GM23338 (cell line): ENCODE results near the gene DGKB. TPM values are rescaled to one million over a fixed set of nuclear protein-coding genes. Genes with fewer than 3 reads are reported as not detected.

Experiments used
- ATAC-seq: fragments of 200-7000 bp; cut with Tn5 transposase; 3 replicates; pipeline ENCODE4 v1.9.1; 2020
- DNase-seq: peaks from one replicate; pipeline ENCODE4 v3.0.0-alpha.2; 2015; ENCODE audit warnings: low spot score
- H2AFZ ChIP-seq: fragments of 200-600 bp; sonication (generic); 2 replicates; pipeline ENCODE4 v1.8.0; 2016; ENCODE audit warnings: antibody characterized with exemption, mild to moderate bottlenecking, moderate library complexity
- H3F3A ChIP-seq: fragments of 200-600 bp; sonication (generic); replicated peaks from 2 replicates; pipeline ENCODE4 v1.8.0; 2017; ENCODE audit warnings: antibody characterized with exemption, mixed run types, low read depth
- H3K27ac ChIP-seq: fragments of 200-600 bp; sonication (generic); 2 replicates; pipeline ENCODE4 v1.6.1; 2016; ENCODE audit warnings: low read depth
- H3K27me3 ChIP-seq: fragments of 200-600 bp; sonication (generic); 2 replicates; pipeline ENCODE4 v1.8.0; 2016; ENCODE audit warnings: mild to moderate bottlenecking, mixed run types, moderate library complexity; ENCODE audit not compliant: insufficient read depth
- H3K36me3 ChIP-seq: fragments of 200-600 bp; sonication (generic); 2 replicates; pipeline ENCODE4 v1.8.0; 2016; ENCODE audit warnings: mild to moderate bottlenecking; ENCODE audit not compliant: insufficient read depth
- H3K4me1 ChIP-seq: fragments of 200-600 bp; sonication (generic); 2 replicates; pipeline ENCODE4 v1.8.0; 2016; ENCODE audit warnings: mild to moderate bottlenecking, moderate library complexity; ENCODE audit not compliant: insufficient read depth
- H3K4me2 ChIP-seq: fragments of 200-600 bp; sonication (generic); 2 replicates; pipeline ENCODE4 v1.7.1; 2017; ENCODE audit warnings: mixed run types
- H3K4me3 ChIP-seq: fragments of 200-600 bp; sonication (generic); 2 replicates; pipeline ENCODE4 v1.6.1; 2016; ENCODE audit warnings: mixed run types
- H3K79me2 ChIP-seq: fragments of 200-600 bp; sonication (generic); replicated peaks from 2 replicates; pipeline ENCODE4 v1.8.0; 2017; ENCODE audit warnings: mild to moderate bottlenecking; ENCODE audit not compliant: insufficient read depth
- H3K9me2 ChIP-seq: fragments of 200-600 bp; sonication (generic); 2 replicates; pipeline ENCODE4 v1.8.0; 2017; ENCODE audit not compliant: insufficient read depth
- H4K20me1 ChIP-seq: fragments of 200-600 bp; sonication (generic); replicated peaks from 2 replicates; pipeline ENCODE4 v1.8.0; 2017; ENCODE audit warnings: mild to moderate bottlenecking; ENCODE audit not compliant: insufficient read depth
- H3K27ac Mint-ChIP-seq: 2 replicates; pipeline ENCODE4 v1.8.0; 2020; ENCODE audit warnings: inconsistent platforms, mild to moderate bottlenecking, moderate library complexity, mixed read lengths
- H3K27me3 Mint-ChIP-seq: 3 replicates; pipeline ENCODE4 v1.8.0; 2022; ENCODE audit warnings: low read depth, mild to moderate bottlenecking, moderate library complexity, mixed read lengths, inconsistent platforms; ENCODE audit not compliant: insufficient read depth, poor library complexity
- H3K36me3 Mint-ChIP-seq: 3 replicates; pipeline ENCODE4 v1.8.0; 2021; ENCODE audit warnings: low read depth, mild to moderate bottlenecking, inconsistent platforms, moderate library complexity, mixed read lengths
- H3K4me1 Mint-ChIP-seq: 3 replicates; pipeline ENCODE4 v1.8.0; 2020; ENCODE audit warnings: mild to moderate bottlenecking, inconsistent platforms, mixed read lengths
- H3K4me3 Mint-ChIP-seq: 3 replicates; pipeline ENCODE4 v1.8.0; 2021; ENCODE audit warnings: moderate library complexity, mild to moderate bottlenecking, inconsistent platforms, mixed read lengths
- H3K9me3 Mint-ChIP-seq: 3 replicates; pipeline ENCODE4 v1.8.0; 2020; ENCODE audit warnings: moderate library complexity, mild to moderate bottlenecking, inconsistent platforms, mixed read lengths
- CREB1 ChIP-seq: fragments of 250-450 bp; sonication (Bioruptor Pico); IDR thresholded peaks from 2 replicates; pipeline ENCODE4 v1.5.0; 2020; ENCODE audit warnings: low read depth, mild to moderate bottlenecking, moderate library complexity
- EZH2 ChIP-seq: fragments of 200-600 bp; sonication (generic); IDR thresholded peaks from one replicate; pipeline ENCODE4 v1.8.0; 2017; ENCODE audit warnings: antibody characterized with exemption, mild to moderate bottlenecking, low read depth; ENCODE audit not compliant: unreplicated experiment
- EZH2phosphoT487 ChIP-seq: fragments of 200-600 bp; sonication (generic); IDR thresholded peaks from one replicate; pipeline ENCODE4 v1.8.1; 2018; ENCODE audit warnings: antibody characterized with exemption; ENCODE audit not compliant: unreplicated experiment
- JUNB ChIP-seq: IDR thresholded peaks from one replicate; pipeline ENCODE4 v1.6.1; 2016; ENCODE audit warnings: antibody characterized with exemption; ENCODE audit not compliant: unreplicated experiment
- NANOG ChIP-seq: IDR thresholded peaks from 2 replicates; pipeline ENCODE4 v1.6.1; 2016; ENCODE audit warnings: antibody characterized with exemption, borderline replicate concordance
- POLR2AphosphoS5 ChIP-seq: IDR thresholded peaks from 2 replicates; pipeline ENCODE4 v1.6.1; 2016; ENCODE audit warnings: antibody characterized with exemption, low read depth
- REST ChIP-seq: IDR thresholded peaks from one replicate; pipeline ENCODE4 v1.6.1; 2018; ENCODE audit warnings: antibody characterized with exemption; ENCODE audit not compliant: unreplicated experiment
- STAT1 ChIP-seq: IDR thresholded peaks from one replicate; pipeline ENCODE4 v1.6.1; 2016; ENCODE audit warnings: antibody characterized with exemption; ENCODE audit not compliant: unreplicated experiment
- ZNF114 ChIP-seq: fragments of 250-450 bp; sonication (Bioruptor Pico); IDR thresholded peaks from 2 replicates; pipeline ENCODE4 v1.5.0; 2020; ENCODE audit warnings: mild to moderate bottlenecking, moderate library complexity
- ZNF331 ChIP-seq: fragments of 250-450 bp; sonication (Bioruptor Pico); IDR thresholded peaks from 2 replicates; pipeline ENCODE4 v1.5.0; 2020; ENCODE audit warnings: low read depth, mild to moderate bottlenecking, moderate library complexity
- ZNF462 ChIP-seq: fragments of 250-450 bp; sonication (Bioruptor Pico); IDR thresholded peaks from 2 replicates; pipeline ENCODE4 v1.5.0; 2020; ENCODE audit warnings: mild to moderate bottlenecking, moderate library complexity
- polyA plus RNA-seq: library from polyadenylated mRNA; unstranded; fragments of >200 nt; fragmentation: Nextera tagmentation; extraction: Ambion mirVana; gene quantifications from 2 replicates; pipeline ENCODE4 v1.2.1, GENCODE V29; 2016
- total RNA-seq: library from RNA; depleted of rRNA; stranded (reverse); fragments of >200 nt; shearing (Covaris generic); gene quantifications from 2 replicates; pipeline ENCODE4 v1.2.3, GENCODE V29; 2014
- TF ChIP-seq, protein P1 (sequence below), 2 experiments: fragments of 200-600 bp in 1 of 2; sonication (generic) in 1 of 2; conservative IDR thresholded peaks; 2 replicates each; pipeline versions ENCODE4 v1.5.1 to v1.6.1; 2016 to 2017; ENCODE audit warnings: antibody characterized with exemption in 2 of 2, low read depth in 2 of 2, mild to moderate bottlenecking in 2 of 2, moderate library complexity in 1 of 2
- TF ChIP-seq, protein P2 (sequence below): IDR thresholded peaks from 2 replicates; pipeline ENCODE4 v1.6.1; 2016; ENCODE audit warnings: antibody characterized with exemption

DGKB gene
- total and polyA plus RNA-seq, 2 experiments from 2014 or later = 4.8 to 11.5 TPM

DNA sequence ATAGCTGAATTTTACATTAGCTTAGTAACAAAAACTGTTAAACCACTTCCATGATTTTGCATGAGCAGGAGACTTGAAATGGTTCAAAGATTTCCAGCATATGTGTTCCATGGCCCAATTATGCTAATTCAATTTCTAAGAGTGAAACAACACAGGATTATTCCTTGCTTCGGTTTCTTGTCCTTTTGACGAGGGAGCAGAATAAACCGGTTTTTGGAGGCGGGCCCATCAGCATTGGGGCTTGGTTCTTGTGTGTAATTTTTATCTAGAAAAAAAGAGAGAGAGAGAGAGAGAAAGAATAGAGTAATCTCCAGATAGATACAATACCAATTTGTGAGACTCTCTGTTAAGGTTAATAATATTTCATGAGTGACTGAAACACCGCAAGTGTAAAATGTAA lies 753.6 kb downstream of the DGKB start:
- no peaks in the 10 kb centered on the region for H3F3A ChIP-seq
- no peaks in the 10 kb centered on the region for H3K27me3 ChIP-seq
- TF ChIP-seq CREB1 (no peak), POLR2AphosphoS5 (no peak), NANOG (no peak), EZH2 (no peak), JUNB (no peak), ZNF114 (CRISPR knock-in tag) (no peak), STAT1 (no peak), ZNF331 (CRISPR knock-in tag) (no peak), REST (no peak), ZNF462 (CRISPR knock-in tag) (no peak), EZH2phosphoT487 (no peak)
- TF ChIP-seq, protein P1, sequence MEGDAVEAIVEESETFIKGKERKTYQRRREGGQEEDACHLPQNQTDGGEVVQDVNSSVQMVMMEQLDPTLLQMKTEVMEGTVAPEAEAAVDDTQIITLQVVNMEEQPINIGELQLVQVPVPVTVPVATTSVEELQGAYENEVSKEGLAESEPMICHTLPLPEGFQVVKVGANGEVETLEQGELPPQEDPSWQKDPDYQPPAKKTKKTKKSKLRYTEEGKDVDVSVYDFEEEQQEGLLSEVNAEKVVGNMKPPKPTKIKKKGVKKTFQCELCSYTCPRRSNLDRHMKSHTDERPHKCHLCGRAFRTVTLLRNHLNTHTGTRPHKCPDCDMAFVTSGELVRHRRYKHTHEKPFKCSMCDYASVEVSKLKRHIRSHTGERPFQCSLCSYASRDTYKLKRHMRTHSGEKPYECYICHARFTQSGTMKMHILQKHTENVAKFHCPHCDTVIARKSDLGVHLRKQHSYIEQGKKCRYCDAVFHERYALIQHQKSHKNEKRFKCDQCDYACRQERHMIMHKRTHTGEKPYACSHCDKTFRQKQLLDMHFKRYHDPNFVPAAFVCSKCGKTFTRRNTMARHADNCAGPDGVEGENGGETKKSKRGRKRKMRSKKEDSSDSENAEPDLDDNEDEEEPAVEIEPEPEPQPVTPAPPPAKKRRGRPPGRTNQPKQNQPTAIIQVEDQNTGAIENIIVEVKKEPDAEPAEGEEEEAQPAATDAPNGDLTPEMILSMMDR (conservative IDR thresholded peaks at IDR 0.05; ENCODE audit: low read depth in 2 of 2) = no peak
- TF ChIP-seq, protein P2, sequence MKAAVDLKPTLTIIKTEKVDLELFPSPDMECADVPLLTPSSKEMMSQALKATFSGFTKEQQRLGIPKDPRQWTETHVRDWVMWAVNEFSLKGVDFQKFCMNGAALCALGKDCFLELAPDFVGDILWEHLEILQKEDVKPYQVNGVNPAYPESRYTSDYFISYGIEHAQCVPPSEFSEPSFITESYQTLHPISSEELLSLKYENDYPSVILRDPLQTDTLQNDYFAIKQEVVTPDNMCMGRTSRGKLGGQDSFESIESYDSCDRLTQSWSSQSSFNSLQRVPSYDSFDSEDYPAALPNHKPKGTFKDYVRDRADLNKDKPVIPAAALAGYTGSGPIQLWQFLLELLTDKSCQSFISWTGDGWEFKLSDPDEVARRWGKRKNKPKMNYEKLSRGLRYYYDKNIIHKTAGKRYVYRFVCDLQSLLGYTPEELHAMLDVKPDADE = no peak
- H3K79me2 ChIP-seq = no peaks in the 10 kb centered on the region
- no peak overlapping the region for H3K4me3 ChIP-seq
- no peaks in the 10 kb centered on the region for H4K20me1 ChIP-seq
- Mint-ChIP-seq H3K36me3 (no peaks in the 10 kb centered on the region), H3K27me3 (peaks cover 1% of the 10 kb centered on the region), H3K9me3 (no peaks in the 10 kb centered on the region), H3K27ac (peak overlapping the region; percentile 10; the same call in 1 of the 2 replicates), H3K4me1 (peaks cover 24% of the 10 kb centered on the region), H3K4me3 (no peak overlapping the region)
- H2AFZ ChIP-seq = no peak overlapping the region
- H3K9me2 ChIP-seq = no peaks in the 10 kb centered on the region
- no peak for DNase-seq
- no peak for ATAC-seq
- no peak overlapping the region for H3K4me2 ChIP-seq
- H3K27ac ChIP-seq = no peak overlapping the region
- peaks cover 34% of the 10 kb centered on the region for H3K4me1 ChIP-seq
- no peaks in the 10 kb centered on the region for H3K36me3 ChIP-seq
